ENCODE data around the gene SULT2B1. TPM values are rescaled to one million over a fixed set of nuclear protein-coding genes. Genes with fewer than 3 reads are reported as not detected.
"Not testable (repeated sequence)": the region's sequence is repeated elsewhere in the genome, so short reads cannot be mapped to it uniquely, and the experiment has no call there.

The SULT2B1 gene
- total RNA-seq, 2 donors from 2014 or later, result not detected

DNA sequence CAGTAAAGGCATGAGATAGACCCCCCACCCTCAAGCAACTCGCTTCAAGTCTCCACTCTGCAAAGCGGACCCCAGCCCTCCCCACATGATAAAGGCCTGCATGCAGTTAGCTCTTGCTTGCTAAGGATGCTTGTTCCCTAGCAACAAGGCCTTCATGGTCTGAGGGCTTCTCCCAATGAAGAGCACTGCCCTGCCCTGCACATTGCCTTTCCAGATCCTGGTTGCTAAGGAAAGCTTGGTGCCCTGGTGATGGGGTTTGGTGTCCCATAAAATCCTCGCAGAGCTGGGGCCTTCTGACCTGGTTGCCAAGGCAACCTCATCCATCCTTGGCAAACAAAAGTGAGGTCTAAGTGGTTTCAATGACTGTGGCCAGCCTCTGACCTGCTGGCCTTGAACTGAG lies 79.3 kb downstream of the SULT2B1 start:
- TF ChIP-seq, protein P1, sequence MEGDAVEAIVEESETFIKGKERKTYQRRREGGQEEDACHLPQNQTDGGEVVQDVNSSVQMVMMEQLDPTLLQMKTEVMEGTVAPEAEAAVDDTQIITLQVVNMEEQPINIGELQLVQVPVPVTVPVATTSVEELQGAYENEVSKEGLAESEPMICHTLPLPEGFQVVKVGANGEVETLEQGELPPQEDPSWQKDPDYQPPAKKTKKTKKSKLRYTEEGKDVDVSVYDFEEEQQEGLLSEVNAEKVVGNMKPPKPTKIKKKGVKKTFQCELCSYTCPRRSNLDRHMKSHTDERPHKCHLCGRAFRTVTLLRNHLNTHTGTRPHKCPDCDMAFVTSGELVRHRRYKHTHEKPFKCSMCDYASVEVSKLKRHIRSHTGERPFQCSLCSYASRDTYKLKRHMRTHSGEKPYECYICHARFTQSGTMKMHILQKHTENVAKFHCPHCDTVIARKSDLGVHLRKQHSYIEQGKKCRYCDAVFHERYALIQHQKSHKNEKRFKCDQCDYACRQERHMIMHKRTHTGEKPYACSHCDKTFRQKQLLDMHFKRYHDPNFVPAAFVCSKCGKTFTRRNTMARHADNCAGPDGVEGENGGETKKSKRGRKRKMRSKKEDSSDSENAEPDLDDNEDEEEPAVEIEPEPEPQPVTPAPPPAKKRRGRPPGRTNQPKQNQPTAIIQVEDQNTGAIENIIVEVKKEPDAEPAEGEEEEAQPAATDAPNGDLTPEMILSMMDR (IDR thresholded peaks at IDR 0.05), result no peak
- no peaks in the 10 kb centered on the region for H3K36me3 ChIP-seq
- H3K4me3 ChIP-seq, result peak overlapping the region; percentile 60
- H3K9me3 ChIP-seq, result no peaks in the 10 kb centered on the region
- H3K27me3 ChIP-seq (replicated peaks; ENCODE audit: insufficient read depth), result no peaks in the 10 kb centered on the region
- ATAC-seq (ENCODE audit: insufficient number of reproducible peaks, low FRiP score, low read depth) (no peak), DNase-seq (ENCODE audit: low spot score) (no peak)
- peak overlapping the region; percentile 74 to 86 for H3K27ac ChIP-seq
- H3K4me1 ChIP-seq (ENCODE audit: control insufficient read depth in 1 of 2, low read depth in 2 of 2), result peaks cover 37 to 62% of the 10 kb centered on the region in 2 donors

DNA sequence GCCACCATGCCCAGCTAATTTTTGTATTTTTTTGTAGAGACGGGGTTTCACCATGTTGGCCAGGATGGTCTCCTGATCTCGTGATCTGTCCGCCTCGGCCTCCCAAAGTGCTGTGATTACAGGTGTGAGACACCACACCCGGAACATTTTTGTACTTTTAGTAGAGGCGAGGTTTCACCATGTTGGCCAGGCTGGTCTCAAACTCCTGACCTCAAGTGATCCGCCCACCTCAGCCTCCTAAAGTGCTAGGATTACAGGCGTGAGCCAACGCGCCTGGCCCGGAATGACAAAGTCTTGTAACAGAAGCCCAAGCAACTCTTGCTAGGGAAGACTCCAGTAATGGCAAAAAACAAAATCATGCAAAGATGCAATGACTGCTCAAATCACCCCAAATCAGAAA lies 80.3 kb downstream of the SULT2B1 start:
- DNase-seq (ENCODE audit: low spot score); H3K36me3 ChIP-seq; ATAC-seq (ENCODE audit: insufficient number of reproducible peaks, low FRiP score, low read depth); H3K27me3 ChIP-seq (replicated peaks; ENCODE audit: insufficient read depth); H3K4me3 ChIP-seq; H3K9me3 ChIP-seq: not testable (repeated sequence)
- Histone ChIP-seq H3K4me1 (ENCODE audit: control insufficient read depth in 1 of 2, low read depth in 2 of 2) (peaks cover 39 to 69% of the 10 kb centered on the region in 2 donors), H3K27ac (peak overlapping the region in 1 of 2 donors; percentile 44)

DNA sequence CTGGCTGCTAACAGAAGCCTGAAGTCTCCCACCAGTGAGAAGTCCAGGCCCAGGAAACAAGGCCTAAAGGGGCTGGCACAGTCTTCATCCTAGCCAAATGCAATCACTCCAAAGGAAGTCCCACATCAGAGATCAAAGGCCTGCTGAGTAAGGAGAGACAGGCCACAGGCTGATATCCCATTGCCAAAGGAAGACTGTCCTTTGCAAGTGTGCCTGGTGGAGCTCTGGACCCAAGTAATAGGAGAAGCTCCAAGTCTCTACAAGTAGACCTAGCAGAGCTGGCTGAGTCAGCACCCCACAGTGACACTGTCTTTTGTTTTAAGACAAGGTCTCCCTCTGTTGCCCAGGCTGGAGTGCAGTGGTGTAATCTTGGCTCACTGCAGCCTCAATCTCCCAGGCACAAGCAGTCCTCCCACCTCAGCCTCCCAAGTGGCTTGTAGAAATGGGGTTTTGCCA lies 80.7 kb downstream of the SULT2B1 start:
- H3K4me3 ChIP-seq, result no peak overlapping the region
- no peaks in the 10 kb centered on the region for H3K36me3 ChIP-seq
- H3K9me3 ChIP-seq, result no peaks in the 10 kb centered on the region
- peaks cover 39 to 69% of the 10 kb centered on the region in 2 donors for H3K4me1 ChIP-seq (ENCODE audit: control insufficient read depth in 1 of 2, low read depth in 2 of 2)
- TF ChIP-seq, protein P1 (IDR thresholded peaks at IDR 0.05), result no peak
- ATAC-seq (ENCODE audit: insufficient number of reproducible peaks, low FRiP score, low read depth), result no peak
- H3K27me3 ChIP-seq (replicated peaks; ENCODE audit: insufficient read depth), result no peaks in the 10 kb centered on the region
- peak overlapping the region; percentile 18 to 44 for H3K27ac ChIP-seq
- DNase-seq (ENCODE audit: low spot score), result no peak

DNA sequence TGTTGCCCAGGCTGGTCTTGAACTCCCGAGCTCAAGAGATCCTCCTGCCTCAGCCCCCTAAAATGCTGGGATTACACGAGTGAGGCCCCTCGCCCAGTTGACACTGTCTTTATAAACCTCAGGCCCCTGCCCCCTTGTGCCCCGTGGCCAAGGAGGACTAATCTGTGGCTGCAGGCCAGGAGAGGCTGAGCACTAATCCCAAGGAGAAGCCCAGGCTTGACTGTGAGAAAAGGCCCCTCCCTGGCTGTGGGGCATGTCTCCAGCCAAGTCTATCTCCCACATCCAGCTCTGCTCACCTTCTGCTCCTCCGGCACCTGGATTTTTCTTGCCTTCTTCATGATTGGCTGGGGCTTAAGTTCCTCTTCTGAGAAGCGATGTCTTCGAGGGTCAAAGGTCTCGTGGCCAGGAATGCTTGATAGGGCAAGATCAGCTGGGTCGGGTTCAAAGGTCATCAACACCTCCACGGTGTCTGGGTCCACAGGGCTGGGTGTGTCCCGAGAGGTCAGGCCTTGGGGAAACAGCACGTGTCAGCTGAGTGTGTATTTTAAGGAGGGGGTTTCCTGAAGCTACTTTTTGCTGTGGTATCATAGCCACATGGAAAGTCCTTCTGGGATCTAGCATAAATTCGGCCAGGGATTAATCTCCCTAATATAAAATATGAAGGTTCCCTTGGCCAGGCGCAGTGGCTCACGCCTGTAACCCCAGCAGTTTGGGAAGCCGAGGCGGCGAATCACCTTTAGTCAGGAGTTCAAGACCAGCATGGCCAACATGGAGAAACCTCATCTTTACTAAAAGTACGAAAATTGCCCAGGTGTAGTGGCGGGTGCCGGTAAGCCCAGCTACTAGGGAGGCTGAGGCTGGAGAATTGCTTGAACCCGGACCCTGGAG lies 81.4 kb downstream of the SULT2B1 start:
- no peak for ATAC-seq (ENCODE audit: insufficient number of reproducible peaks, low FRiP score, low read depth)
- TF ChIP-seq, protein P1 (IDR thresholded peaks at IDR 0.05), result no peak
- no peaks in the 10 kb centered on the region for H3K27me3 ChIP-seq (replicated peaks; ENCODE audit: insufficient read depth)
- no peaks in the 10 kb centered on the region for H3K36me3 ChIP-seq
- H3K4me1 ChIP-seq (ENCODE audit: control insufficient read depth in 1 of 2, low read depth in 2 of 2), result peaks cover 40 to 70% of the 10 kb centered on the region in 2 donors
- no peaks in the 10 kb centered on the region for H3K9me3 ChIP-seq
- H3K4me3 ChIP-seq, result peak overlapping the region; percentile 90
- H3K27ac ChIP-seq, result peak overlapping the region; percentile 44 to 98
- DNase-seq (ENCODE audit: low spot score), result no peak

DNA sequence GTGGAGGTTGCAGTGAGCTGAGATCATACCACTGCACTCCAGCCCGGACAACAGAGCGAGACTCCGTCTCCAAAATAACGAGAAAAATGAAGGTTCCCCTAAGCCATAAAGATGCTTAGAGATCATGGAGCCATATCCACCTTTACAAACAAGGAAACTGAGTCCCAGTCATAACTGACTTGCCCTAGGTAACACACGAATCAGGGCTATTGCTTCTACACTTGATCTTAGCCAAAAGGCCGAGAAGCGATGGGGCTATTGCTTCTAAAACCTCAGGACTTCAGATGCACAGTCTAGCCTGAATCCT lies 82.0 kb downstream of the SULT2B1 start:
- H3K27ac ChIP-seq, result peak overlapping the region; percentile 41 to 98
- TF ChIP-seq, protein P1 (IDR thresholded peaks at IDR 0.05), result no peak
- H3K4me1 ChIP-seq (ENCODE audit: control insufficient read depth in 1 of 2, low read depth in 2 of 2), result peaks cover 44 to 76% of the 10 kb centered on the region in 2 donors
- no peaks in the 10 kb centered on the region for H3K27me3 ChIP-seq (replicated peaks; ENCODE audit: insufficient read depth)
- DNase-seq (ENCODE audit: low spot score) (no peak), ATAC-seq (ENCODE audit: insufficient number of reproducible peaks, low FRiP score, low read depth) (no peak)
- no peaks in the 10 kb centered on the region for H3K36me3 ChIP-seq
- H3K9me3 ChIP-seq, result no peaks in the 10 kb centered on the region
- H3K4me3 ChIP-seq, result peak overlapping the region; percentile 90
